ENCODE results near the gene SLC39A10.

DNA sequence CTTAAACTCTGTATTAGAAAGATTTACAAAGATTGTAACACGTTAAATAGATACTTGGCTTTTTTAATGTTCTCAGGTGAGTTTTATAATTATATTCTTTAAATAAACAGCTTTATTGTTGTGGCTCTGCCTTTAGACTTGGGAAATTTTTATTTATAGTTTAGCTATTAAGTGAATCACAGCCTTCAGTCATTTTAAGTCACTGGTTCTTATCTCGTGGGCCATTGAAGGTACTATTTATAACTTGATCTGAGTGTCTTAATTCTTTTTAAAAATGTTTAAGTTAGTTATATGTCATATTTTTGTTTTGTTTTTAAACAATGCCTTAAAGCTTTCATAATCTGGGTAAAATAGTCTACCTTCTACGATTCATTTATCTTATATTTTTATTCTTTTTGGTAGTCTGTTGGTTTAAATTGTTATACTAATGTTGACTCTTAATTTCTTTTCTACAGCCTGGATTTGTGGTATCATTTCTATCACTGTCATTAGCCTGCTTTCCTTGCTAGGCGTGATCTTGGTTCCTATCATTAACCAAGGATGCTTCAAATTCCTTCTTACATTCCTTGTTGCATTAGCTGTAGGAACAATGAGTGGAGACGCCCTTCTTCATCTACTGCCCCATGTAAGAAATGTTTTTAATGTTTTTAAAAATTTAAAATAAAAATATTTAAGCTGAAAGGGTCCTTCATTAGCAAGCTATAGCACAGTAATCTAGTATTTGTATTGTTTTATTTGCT is 49.3 kb downstream of the SLC39A10 start:
- TF ChIP-seq, protein P1, sequence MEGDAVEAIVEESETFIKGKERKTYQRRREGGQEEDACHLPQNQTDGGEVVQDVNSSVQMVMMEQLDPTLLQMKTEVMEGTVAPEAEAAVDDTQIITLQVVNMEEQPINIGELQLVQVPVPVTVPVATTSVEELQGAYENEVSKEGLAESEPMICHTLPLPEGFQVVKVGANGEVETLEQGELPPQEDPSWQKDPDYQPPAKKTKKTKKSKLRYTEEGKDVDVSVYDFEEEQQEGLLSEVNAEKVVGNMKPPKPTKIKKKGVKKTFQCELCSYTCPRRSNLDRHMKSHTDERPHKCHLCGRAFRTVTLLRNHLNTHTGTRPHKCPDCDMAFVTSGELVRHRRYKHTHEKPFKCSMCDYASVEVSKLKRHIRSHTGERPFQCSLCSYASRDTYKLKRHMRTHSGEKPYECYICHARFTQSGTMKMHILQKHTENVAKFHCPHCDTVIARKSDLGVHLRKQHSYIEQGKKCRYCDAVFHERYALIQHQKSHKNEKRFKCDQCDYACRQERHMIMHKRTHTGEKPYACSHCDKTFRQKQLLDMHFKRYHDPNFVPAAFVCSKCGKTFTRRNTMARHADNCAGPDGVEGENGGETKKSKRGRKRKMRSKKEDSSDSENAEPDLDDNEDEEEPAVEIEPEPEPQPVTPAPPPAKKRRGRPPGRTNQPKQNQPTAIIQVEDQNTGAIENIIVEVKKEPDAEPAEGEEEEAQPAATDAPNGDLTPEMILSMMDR (conservative IDR thresholded peaks at IDR 0.05; ENCODE audit: low read depth, low read length), result no peak
- no peak for TF ChIP-seq USF2 (IDR thresholded peaks at IDR 0.05; ENCODE audit: low read depth, low read length)

Measured in IMR-90 (cell line).